ENCODE results near the gene DHH. TPM values are rescaled to one million over a fixed set of nuclear protein-coding genes. Genes with fewer than 3 reads are reported as not detected.

DHH gene
- total RNA-seq, 1 experiment from 2014 or later: not detected

Other genes with a start within 250 kb of the DHH start
- 132 and 146 TPM in 2 replicates for gene DDX23, start 242.6 kb downstream of the DHH start, total RNA-seq (2014; rRNA removed; shearing (Covaris generic))
- gene RND1, start 228.9 kb downstream of the DHH start, total RNA-seq (2014; rRNA removed; shearing (Covaris generic)): 0.51 and 4.7 TPM in 2 replicates
- gene FKBP11, start 169.3 kb downstream of the DHH start, total RNA-seq (2014; rRNA removed; shearing (Covaris generic)): 7.0 and 28.0 TPM in 2 replicates
- 69.3 and 118 TPM in 2 replicates for gene ARF3, start 137.3 kb downstream of the DHH start, total RNA-seq (2014; rRNA removed; shearing (Covaris generic))
- gene WNT10B, start 123.1 kb downstream of the DHH start, total RNA-seq (2014; rRNA removed; shearing (Covaris generic)): 0.63 TPM in 1 of 2 replicates, not detected in the other
- not detected in 2 replicates for gene WNT1, start 116.5 kb downstream of the DHH start, total RNA-seq (2014; rRNA removed; shearing (Covaris generic))
- 0.80 TPM in 1 of 2 replicates, not detected in the other for gene DDN, start 95.4 kb downstream of the DHH start, total RNA-seq (2014; rRNA removed; shearing (Covaris generic))
- gene PRKAG1, start 76.0 kb downstream of the DHH start, total RNA-seq (2014; rRNA removed; shearing (Covaris generic)): 67.1 and 68.2 TPM in 2 replicates
- 10.3 and 11.0 TPM in 2 replicates for gene KMT2D, start 34.0 kb downstream of the DHH start, total RNA-seq (2014; rRNA removed; shearing (Covaris generic))
- 6.3 and 11.0 TPM in 2 replicates for gene RHEBL1, start 24.8 kb downstream of the DHH start, total RNA-seq (2014; rRNA removed; shearing (Covaris generic))
- 18.2 and 19.6 TPM in 2 replicates for gene LMBR1L, start 16.0 kb upstream of the DHH start, total RNA-seq (2014; rRNA removed; shearing (Covaris generic))
- 3,979 and 4,039 TPM in 2 replicates for gene TUBA1B, start 36.6 kb upstream of the DHH start, total RNA-seq (2014; rRNA removed; shearing (Covaris generic))
- gene TUBA1A, start 94.3 kb upstream of the DHH start, total RNA-seq (2014; rRNA removed; shearing (Covaris generic)): 306 and 316 TPM in 2 replicates
- 835 and 1,096 TPM in 2 replicates for gene TUBA1C, start 170.3 kb upstream of the DHH start, total RNA-seq (2014; rRNA removed; shearing (Covaris generic))
- 0.69 TPM in 1 of 2 replicates, not detected in the other for gene PRPH, start 200.3 kb upstream of the DHH start, total RNA-seq (2014; rRNA removed; shearing (Covaris generic))
- 45.5 and 48.3 TPM in 2 replicates for gene TROAP, start 228.5 kb upstream of the DHH start, total RNA-seq (2014; rRNA removed; shearing (Covaris generic))
- gene C1QL4, start 242.4 kb upstream of the DHH start, total RNA-seq (2014; rRNA removed; shearing (Covaris generic)): 0.06 and 0.80 TPM in 2 replicates

Data from Daoy (cell line).